GM19467 (cell line): ENCODE results near the gene CGB3.

Experiments
- ATAC-seq: cut with Tn5 transposase; IDR thresholded peaks from one replicate; pipeline ENCODE4 v1.9.1; 2021; ENCODE audit warnings: mild to moderate bottlenecking, moderate library complexity; ENCODE audit not compliant: unreplicated experiment

The CGB3 gene

DNA sequence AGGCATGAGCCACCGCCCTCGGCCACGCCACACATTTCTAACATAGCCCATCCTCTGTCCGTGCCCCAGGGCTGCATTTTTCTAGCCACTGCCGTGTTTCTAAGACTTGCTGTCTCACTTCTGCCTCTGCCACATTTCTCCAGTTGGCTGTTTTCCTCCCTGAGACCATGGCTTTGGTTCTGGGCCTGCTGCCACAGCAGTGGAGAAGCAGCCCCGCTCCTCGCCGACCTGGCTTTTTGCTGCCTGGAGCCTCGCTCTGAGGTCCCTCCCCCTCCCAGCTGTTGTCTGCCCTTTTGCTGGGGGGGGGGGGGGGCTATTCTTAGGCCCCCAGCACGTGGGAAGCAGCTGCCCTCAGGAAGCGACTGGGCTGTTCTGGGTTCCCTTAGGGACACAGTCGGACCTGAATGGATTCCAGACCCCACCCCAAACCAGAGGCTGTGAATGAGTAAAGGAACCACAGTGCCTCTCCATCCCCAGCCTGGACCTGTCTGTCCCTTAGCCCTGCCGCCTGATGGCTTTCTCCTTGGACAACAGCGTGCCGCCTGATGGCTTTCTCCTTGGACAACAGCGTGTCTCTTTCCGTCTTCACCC, 34.3 kb downstream of the CGB3 start:
- no peak for ATAC-seq

DNA sequence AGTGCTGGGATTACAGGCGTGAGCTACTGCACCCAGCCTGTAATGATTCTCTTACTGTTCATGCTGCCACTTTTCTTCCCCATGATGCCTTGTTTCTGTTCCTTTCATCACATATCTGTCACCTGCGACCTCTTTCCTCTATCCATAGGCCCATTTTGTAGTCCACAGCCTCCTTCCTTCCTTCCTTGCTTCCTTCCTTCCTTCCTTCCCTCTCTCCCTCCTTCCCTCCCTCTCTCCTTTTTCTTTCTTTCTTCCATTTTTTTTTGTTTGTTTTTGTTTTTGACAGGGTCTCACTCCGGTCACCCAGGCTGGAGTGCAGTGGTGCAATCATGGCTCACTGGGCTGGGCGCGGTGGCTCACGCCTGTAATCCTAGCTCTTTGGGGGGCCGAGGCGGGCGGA, 35.3 kb downstream of the CGB3 start:
- no peak for ATAC-seq

GRCh38 chr19:48988286-48988685, 35.8 kb downstream of the CGB3 start:
- ATAC-seq = no peak

GRCh38 chr19:48987323-48987722, 36.8 kb downstream of the CGB3 start:
- no peak for ATAC-seq

- no peak for ATAC-seq
Observed at GRCh38 chr19:48986211-48986610, 37.9 kb downstream of the CGB3 start.

GRCh38 chr19:48985711-48986110, 38.4 kb downstream of the CGB3 start:
- no peak for ATAC-seq

- ATAC-seq = no peak
Observed at GRCh38 chr19:48982280-48982679, 41.9 kb downstream of the CGB3 start.

GRCh38 chr19:48977061-48977460, 47.1 kb downstream of the CGB3 start:
- no peak for ATAC-seq

GRCh38 chr19:48975947-48976847, 47.9 kb downstream of the CGB3 start:
- ATAC-seq = no peak
